ENCODE results near the gene CYP51A1. TPM values are rescaled to one million over a fixed set of nuclear protein-coding genes. Genes with fewer than 3 reads are reported as not detected.
"Not testable (repeated sequence)": the region's sequence is repeated elsewhere in the genome, so short reads cannot be mapped to it uniquely, and the experiment has no call there.

Gene CYP51A1
- total and polyA plus RNA-seq, 12 donors, result 10.0 to 1,068 (median 110) TPM

DNA sequence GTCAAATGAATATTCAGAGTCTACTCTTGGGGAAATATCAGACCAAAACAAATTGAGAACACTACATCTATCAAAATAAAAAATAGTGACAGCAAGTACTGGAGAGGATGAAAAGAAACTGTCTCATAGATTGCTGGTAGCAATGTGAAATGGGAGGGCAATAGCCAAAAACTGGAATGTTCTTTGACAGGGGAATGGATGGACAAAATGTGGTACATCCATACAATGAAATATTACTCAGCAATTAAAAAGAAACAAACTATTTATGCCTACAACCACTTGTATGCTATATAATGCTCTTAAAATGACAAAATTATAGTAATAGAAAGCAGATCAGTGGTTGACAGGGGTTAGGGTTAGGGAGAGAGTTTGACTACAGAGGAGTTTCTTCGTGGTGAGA, 46.0 kb downstream of the CYP51A1 start:
- H3K27ac ChIP-seq, result no peak overlapping the region
- H3K27me3 ChIP-seq, result no peaks in the 10 kb centered on the region
- H3K4me3 ChIP-seq, result no peak overlapping the region
- intact Hi-C loops (cut with DNase I), result no loop called here
- H3K4me1 ChIP-seq (replicated peaks in 1 of 2), result no peaks in the 10 kb centered on the region
- DNase-seq, result no peak
- H3K36me3 ChIP-seq (replicated peaks in 1 of 2), result peaks cover 0 to 69% of the 10 kb centered on the region in 2 donors
- 91 to 100% (median 96%) methylated on average over 1 of the region's 1 CpG for WGBS, 4 donors
- no peak for TF ChIP-seq POLR2A (IDR thresholded peaks at IDR 0.05)
- TF ChIP-seq CTCF (IDR thresholded peaks at IDR 0.05), result no peak
- no peaks in the 10 kb centered on the region for H3K9me3 ChIP-seq (replicated peaks in 1 of 3)

DNA sequence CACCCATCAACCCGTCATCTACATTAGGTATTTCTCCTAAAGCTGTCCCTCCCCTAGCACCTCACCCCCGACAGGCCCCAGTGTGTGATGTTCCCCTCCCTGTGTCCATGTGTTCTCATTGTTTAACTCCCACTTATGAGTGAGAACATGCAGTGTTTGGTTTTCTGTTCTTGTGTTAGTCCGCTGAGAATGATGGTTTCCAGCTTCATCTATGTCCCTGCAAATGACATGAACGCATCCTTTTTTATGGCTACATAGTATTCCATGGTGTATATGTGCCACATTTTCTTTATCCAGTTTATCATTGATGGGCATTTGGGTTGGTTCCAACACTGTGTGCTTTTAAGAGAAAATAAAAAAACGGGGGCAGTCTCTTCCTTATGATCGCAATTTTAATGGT, 50.4 kb downstream of the CYP51A1 start:
- intact Hi-C loops (cut with DNase I); H3K4me1 ChIP-seq (replicated peaks in 1 of 2); H3K4me3 ChIP-seq; DNase-seq; H3K9me3 ChIP-seq (replicated peaks in 1 of 3); H3K27ac ChIP-seq; H3K27me3 ChIP-seq: not testable (repeated sequence)
- WGBS, 4 donors, result 96 to 98% (median 97%) methylated on average over 6 of the region's 6 CpGs
- peaks cover 0 to 45% of the 10 kb centered on the region in 2 donors for H3K36me3 ChIP-seq (replicated peaks in 1 of 2)

- no peaks in the 10 kb centered on the region for H3K27me3 ChIP-seq
- TF ChIP-seq POLR2A (IDR thresholded peaks at IDR 0.05) (no peak), CTCF (IDR thresholded peaks at IDR 0.05) (no peak)
- intact Hi-C loops (cut with DNase I), result no loop called here
- DNase-seq, result no peak
- no peaks in the 10 kb centered on the region for H3K9me3 ChIP-seq (replicated peaks in 1 of 3)
- 27 to 38% (median 33%) methylated on average over 1 of the region's 1 CpG for WGBS, 4 donors
- H3K36me3 ChIP-seq (replicated peaks in 1 of 2), result peaks cover 0 to 20% of the 10 kb centered on the region in 2 donors
- H3K4me3 ChIP-seq, result no peak overlapping the region
- H3K27ac ChIP-seq, result no peak overlapping the region
- peaks cover 0 to 11% of the 10 kb centered on the region in 2 donors for H3K4me1 ChIP-seq (replicated peaks in 1 of 2)
These were observed 57.8 kb downstream of the CYP51A1 start for GRCh38 chr7:92076509-92076908.

DNA sequence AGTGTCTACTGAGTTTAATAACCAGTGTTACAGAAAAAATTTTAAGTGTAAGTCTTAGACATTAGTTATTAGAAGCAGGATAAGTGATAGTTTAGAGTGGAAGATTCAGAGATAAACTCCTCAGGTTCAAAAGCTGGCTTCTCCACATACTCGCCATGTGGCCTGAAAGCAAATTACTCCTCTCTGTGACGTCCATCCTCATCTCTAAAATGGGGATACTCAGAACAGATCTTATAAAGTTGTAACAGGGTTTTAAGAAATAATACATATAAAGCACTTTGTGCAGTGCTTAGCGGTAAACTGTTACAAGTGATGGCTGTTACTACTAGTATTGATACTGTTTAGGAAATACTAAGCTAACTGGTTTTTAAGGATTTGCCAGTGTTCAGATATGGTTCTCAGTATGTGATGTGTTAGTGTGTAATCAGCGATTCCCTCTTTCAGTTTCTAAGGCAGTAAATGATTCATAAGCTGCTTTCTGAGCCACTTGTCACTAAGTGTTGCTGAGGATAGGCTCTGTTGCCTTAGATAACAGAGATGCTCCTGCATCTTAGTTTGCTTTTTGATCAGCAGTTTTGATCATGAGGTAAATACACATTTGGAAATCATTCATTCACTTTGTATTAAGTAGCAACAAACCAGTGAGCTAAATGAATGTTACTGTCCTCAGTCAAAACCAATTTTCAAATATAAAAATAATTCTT, 58.7 kb downstream of the CYP51A1 start:
- Histone ChIP-seq H3K27me3 (no peaks in the 10 kb centered on the region), H3K4me1 (replicated peaks in 1 of 2) (peaks cover 0 to 16% of the 10 kb centered on the region in 2 donors), H3K4me3 (no peak overlapping the region), H3K36me3 (replicated peaks in 1 of 2) (peaks cover 0 to 20% of the 10 kb centered on the region in 2 donors), H3K27ac (no peak overlapping the region), H3K9me3 (replicated peaks in 1 of 3) (no peaks in the 10 kb centered on the region)
- 77 to 91% (median 83%) methylated on average over 4 of the region's 4 CpGs for WGBS, 4 donors
- TF ChIP-seq POLR2A (IDR thresholded peaks at IDR 0.05) (no peak), CTCF (IDR thresholded peaks at IDR 0.05) (no peak)
- DNase-seq, result no peak
- intact Hi-C loops (cut with DNase I), result no loop called here

DNA sequence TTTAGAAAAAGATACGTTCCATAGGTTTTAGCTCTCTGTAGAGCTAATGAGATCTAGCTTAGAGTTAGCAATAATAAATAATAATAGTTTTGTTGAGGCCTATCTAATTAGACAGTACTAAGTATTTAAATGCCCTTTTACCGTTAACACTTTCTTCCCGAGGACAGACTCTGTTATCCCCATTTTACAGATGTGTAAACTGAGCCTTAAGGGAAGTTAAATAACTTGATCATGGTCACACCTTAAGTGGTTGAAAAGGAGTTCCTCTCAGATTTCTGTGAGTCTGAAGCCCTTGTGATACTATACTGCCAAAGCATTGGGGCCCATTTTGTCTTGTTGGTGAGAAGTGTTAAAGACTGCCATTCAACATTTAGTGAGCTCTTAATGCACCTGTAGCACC, 61.6 kb downstream of the CYP51A1 start:
- no peaks in the 10 kb centered on the region for H3K27me3 ChIP-seq
- H3K27ac ChIP-seq, result no peak overlapping the region
- peaks cover 0 to 16% of the 10 kb centered on the region in 2 donors for H3K4me1 ChIP-seq (replicated peaks in 1 of 2)
- DNase-seq, result no peak
- peaks cover 0 to 7% of the 10 kb centered on the region in 2 donors for H3K36me3 ChIP-seq (replicated peaks in 1 of 2)
- 96 to 99% (median 98%) methylated on average over 3 of the region's 3 CpGs for WGBS, 4 donors
- H3K9me3 ChIP-seq (replicated peaks in 1 of 3), result no peaks in the 10 kb centered on the region
- intact Hi-C loops (cut with DNase I), result no loop called here
- no peak overlapping the region for H3K4me3 ChIP-seq
- TF ChIP-seq POLR2A (IDR thresholded peaks at IDR 0.05), result no peak
- TF ChIP-seq CTCF (IDR thresholded peaks at IDR 0.05), result no peak

Measured in adrenal gland (tissue), 12 donors.